H1 (cell line): ENCODE data around the gene SBF2. TPM values are rescaled to one million over a fixed set of nuclear protein-coding genes. Genes with fewer than 3 reads are reported as not detected.

ENCODE experiments used
- CTCF ChIA-PET: fragments of 300-600 bp; sonication (Branson Sonifier 250); formaldehyde crosslinking; loops from one replicate; lab custom pipeline; 2021; ENCODE audit not compliant: partially characterized antibody; lab: Charles Lee
- POLR2A ChIA-PET: fragments of 300-600 bp; sonication (Branson Sonifier 250); formaldehyde crosslinking; loops from one replicate; lab custom pipeline; 2021; ENCODE audit warnings: inconsistent platforms; ENCODE audit not compliant: partially characterized antibody; lab: Charles Lee
- DNase-seq, 2 experiments: peaks; one replicate each; pipeline versions ENCODE4 v3.0.0 to v3.0.0-alpha.2; 2010 to 2022; ENCODE audit warnings: low spot score in 2 of 2, low read depth in 1 of 2, mixed read lengths in 1 of 2
- FAIRE-seq: peaks from 2 replicates; lab custom pipeline; 2011; peaks lifted over from hg19 to GRCh38; lab: Jason Lieb, UNC
- H2AFZ ChIP-seq: 2 replicates; pipeline ENCODE4 v1.8.1; 2012; ENCODE audit warnings: low read length, inconsistent platforms
- H2AK5ac ChIP-seq: 2 replicates; pipeline ENCODE4 v1.6.1; 2013; ENCODE audit warnings: low read depth, low read length
- H2BK120ac ChIP-seq: replicated peaks from 2 replicates; pipeline ENCODE3; 2013; ENCODE audit warnings: low read depth, low read length, inconsistent platforms
- H2BK12ac ChIP-seq: 2 replicates; pipeline ENCODE4 v1.6.1; 2013; ENCODE audit warnings: low read depth, low read length
- H2BK15ac ChIP-seq: 2 replicates; pipeline ENCODE4 v1.6.1; 2013; ENCODE audit warnings: low read length
- H2BK20ac ChIP-seq: 2 replicates; pipeline ENCODE4 v1.6.1; 2013; ENCODE audit warnings: low read length
- H2BK5ac ChIP-seq: 2 replicates; pipeline ENCODE4 v1.6.1; 2013; ENCODE audit warnings: low read depth, low read length
- H3K14ac ChIP-seq: 2 replicates; pipeline ENCODE4 v1.6.1; 2013; ENCODE audit warnings: inconsistent platforms; ENCODE audit not compliant: insufficient read length
- H3K18ac ChIP-seq: 2 replicates; pipeline ENCODE4 v1.6.1; 2013; ENCODE audit warnings: low read length; ENCODE audit errors: extremely low read depth
- H3K23ac ChIP-seq: 2 replicates; pipeline ENCODE4 v1.6.1; 2013; ENCODE audit warnings: inconsistent platforms; ENCODE audit not compliant: insufficient read length
- H3K23me2 ChIP-seq: 2 replicates; pipeline ENCODE4 v1.6.1; 2013; ENCODE audit warnings: low read depth, low read length
- H3K27ac ChIP-seq: 2 replicates; pipeline ENCODE4 v1.6.1; 2011; ENCODE audit warnings: low read depth, low read length, inconsistent platforms
- H3K27me3 ChIP-seq, 4 experiments: replicated peaks in 1 of 4; 1 replicate in 1 of 4; 2 replicates in 3 of 4; pipeline versions ENCODE4 v1.6.1 to v1.8.1; 2011 to 2013; ENCODE audit warnings: low read length in 3 of 4, mild to moderate bottlenecking in 3 of 4, inconsistent platforms in 2 of 4, mixed read lengths in 2 of 4, moderate library complexity in 1 of 4; ENCODE audit not compliant: control insufficient read depth in 3 of 4, insufficient read depth in 3 of 4; ENCODE audit errors: extremely low read depth in 1 of 4
- H3K36me3 ChIP-seq, 4 experiments: 2 replicates each; pipeline versions ENCODE4 v1.6.1 to v1.8.1; 2011 to 2013; ENCODE audit warnings: mild to moderate bottlenecking in 4 of 4, low read length in 3 of 4, moderate library complexity in 2 of 4, control low read depth in 1 of 4, inconsistent platforms in 1 of 4; ENCODE audit not compliant: insufficient read depth in 4 of 4, control insufficient read depth in 2 of 4
- H3K4ac ChIP-seq: replicated peaks from 2 replicates; pipeline ENCODE3; 2013; ENCODE audit warnings: low read length, low read depth, mixed read lengths, inconsistent platforms; ENCODE audit not compliant: insufficient read length
- H3K4me1 ChIP-seq, 4 experiments: replicated peaks in 1 of 4; 1 replicate in 1 of 4; 2 replicates in 3 of 4; pipeline versions ENCODE4 v1.6.1 to v1.8.1; 2011 to 2013; ENCODE audit warnings: low read length in 3 of 4, inconsistent platforms in 2 of 4, mixed read lengths in 1 of 4; ENCODE audit not compliant: insufficient read depth in 4 of 4, control insufficient read depth in 3 of 4
- H3K4me2 ChIP-seq, 2 experiments: 2 replicates each; pipeline versions ENCODE4 v1.6.1 to v1.8.1; 2011 to 2013; ENCODE audit warnings: low read depth in 2 of 2, low read length in 2 of 2, control low read depth in 1 of 2, inconsistent platforms in 1 of 2, mild to moderate bottlenecking in 1 of 2; ENCODE audit not compliant: insufficient read depth in 1 of 2
- H3K4me3 ChIP-seq, 4 experiments: fragments of 200-600, 300-600 bp in 1 of 4; sonication (generic), shearing (Covaris generic), sonication (Bioruptor Twin) in 1 of 4; 2 replicates each; pipeline versions ENCODE4 v1.5.1 to v1.8.1; 2011 to 2016; ENCODE audit warnings: low read length in 4 of 4, low read depth in 3 of 4, control low read depth in 2 of 4, inconsistent platforms in 2 of 4, mild to moderate bottlenecking in 2 of 4, mixed read lengths in 1 of 4, moderate library complexity in 1 of 4; ENCODE audit not compliant: insufficient read depth in 2 of 4; ENCODE audit errors: extremely low read depth in 1 of 4
- H3K56ac ChIP-seq: replicated peaks from 2 replicates; pipeline ENCODE3; 2013; ENCODE audit warnings: low read depth, mild to moderate bottlenecking, mixed read lengths, low read length, inconsistent platforms; ENCODE audit not compliant: insufficient read length
- H3K79me1 ChIP-seq: 2 replicates; pipeline ENCODE4 v1.6.1; 2013; ENCODE audit warnings: low read depth, low read length, control low read depth
- H3K79me2 ChIP-seq, 2 experiments: 2 replicates each; pipeline versions ENCODE4 v1.6.1 to v1.8.1; 2012 to 2013; ENCODE audit warnings: low read length in 2 of 2, mild to moderate bottlenecking in 2 of 2, inconsistent platforms in 1 of 2; ENCODE audit not compliant: insufficient read depth in 2 of 2, control insufficient read depth in 1 of 2
- H3K9ac ChIP-seq, 4 experiments: replicated peaks in 1 of 4; 1 replicate in 1 of 4; 2 replicates in 3 of 4; pipeline versions ENCODE4 v1.6.1 to v1.8.1; 2011 to 2013; ENCODE audit warnings: low read depth in 3 of 4, low read length in 3 of 4, control low read depth in 2 of 4, mild to moderate bottlenecking in 2 of 4, moderate library complexity in 2 of 4, inconsistent platforms in 1 of 4; ENCODE audit errors: extremely low read depth in 1 of 4
- H3K9me3 ChIP-seq, 2 experiments: 2 replicates each; pipeline versions ENCODE4 v1.6.1 to v1.8.1; 2012 to 2013; ENCODE audit warnings: mild to moderate bottlenecking in 2 of 2, moderate library complexity in 2 of 2, control low read depth in 1 of 2, inconsistent platforms in 1 of 2, low read depth in 1 of 2, low read length in 1 of 2, mixed read lengths in 1 of 2; ENCODE audit not compliant: insufficient read depth in 2 of 2
- H4K20me1 ChIP-seq, 2 experiments: replicated peaks in 1 of 2; 2 replicates each; pipeline versions ENCODE3 to v1.8.1; 2011 to 2013; ENCODE audit warnings: inconsistent platforms in 2 of 2, low read length in 2 of 2, mild to moderate bottlenecking in 1 of 2; ENCODE audit not compliant: insufficient read depth in 2 of 2, control insufficient read depth in 1 of 2
- H4K5ac ChIP-seq: 2 replicates; pipeline ENCODE4 v1.6.1; 2013; ENCODE audit warnings: low read length, low read depth, mixed read lengths, inconsistent platforms; ENCODE audit not compliant: insufficient read length
- H4K8ac ChIP-seq: 2 replicates; pipeline ENCODE4 v1.8.0; 2013; ENCODE audit warnings: mild to moderate bottlenecking, moderate library complexity, low read length, inconsistent platforms; ENCODE audit not compliant: insufficient read depth; ENCODE audit errors: extremely low read depth
- H4K91ac ChIP-seq: replicated peaks from 2 replicates; pipeline ENCODE3; 2013; ENCODE audit warnings: low read length, mixed read lengths, inconsistent platforms; ENCODE audit not compliant: insufficient read length
- ASH2L ChIP-seq: fragments of 200-600, 300-600 bp; sonication (generic); IDR thresholded peaks from one replicate; pipeline ENCODE4 v1.7.1; 2017; ENCODE audit warnings: low read length
- BCL11A ChIP-seq, 2 experiments: IDR thresholded peaks; one replicate each; pipeline ENCODE4 v1.6.1; 2011; ENCODE audit warnings: low read depth in 2 of 2, low read length in 2 of 2, mild to moderate bottlenecking in 2 of 2
- CREB1 ChIP-seq: IDR thresholded peaks from 2 replicates; pipeline ENCODE4 v1.6.1; 2012; ENCODE audit warnings: inconsistent platforms
- EGR1 ChIP-seq: IDR thresholded peaks from 2 replicates; pipeline ENCODE4 v1.6.1; 2011; ENCODE audit warnings: low read depth, low read length, borderline replicate concordance
- EZH2 ChIP-seq: fragments of 200-600 bp; sonication (generic); IDR thresholded peaks from 2 replicates; pipeline ENCODE4 v1.7.1; 2012; ENCODE audit warnings: low read depth, mild to moderate bottlenecking, moderate library complexity, low read length, inconsistent platforms; ENCODE audit not compliant: severe bottlenecking
- HDAC6 ChIP-seq: IDR thresholded peaks from one replicate; pipeline ENCODE4 v1.7.1; 2012; ENCODE audit warnings: low read depth, mild to moderate bottlenecking, inconsistent platforms, low read length, moderate library complexity
- KDM4A ChIP-seq: IDR thresholded peaks from one replicate; pipeline ENCODE4 v1.7.1; 2012; ENCODE audit warnings: low read depth, mild to moderate bottlenecking, moderate library complexity, low read length, inconsistent platforms; ENCODE audit not compliant: severe bottlenecking
- POLR2A ChIP-seq, 2 experiments: IDR thresholded peaks; 1 replicate in 1 of 2; 2 replicates in 1 of 2; pipeline ENCODE4 v1.6.1; 2011; ENCODE audit warnings: low read depth in 2 of 2, low read length in 2 of 2, mild to moderate bottlenecking in 2 of 2; ENCODE audit errors: control extremely low read depth in 1 of 2
- RAD21 ChIP-seq, 2 experiments: IDR thresholded peaks in 1 of 2; conservative IDR thresholded peaks in 1 of 2; 2 replicates each; pipeline ENCODE4 v1.6.1; 2011; ENCODE audit warnings: low read depth in 2 of 2, low read length in 2 of 2, improper control_type of control experiment in 1 of 2, inconsistent platforms in 1 of 2, mild to moderate bottlenecking in 1 of 2, moderate library complexity in 1 of 2
- RFX5 ChIP-seq: IDR thresholded peaks from 2 replicates; pipeline ENCODE4 v1.6.1; 2011; ENCODE audit warnings: low read depth, low read length, improper control_type of control experiment, borderline replicate concordance
- SP1 ChIP-seq: IDR thresholded peaks from 2 replicates; pipeline ENCODE4 v1.6.1; 2011; ENCODE audit warnings: low read depth, low read length
- SP2 ChIP-seq: IDR thresholded peaks from 2 replicates; pipeline ENCODE4 v1.6.1; 2012; ENCODE audit warnings: mild to moderate bottlenecking, low read length, inconsistent platforms
- YY1 ChIP-seq: IDR thresholded peaks from 2 replicates; pipeline ENCODE4 v1.6.1; 2011; ENCODE audit warnings: low read depth, mild to moderate bottlenecking, low read length
- WGBS, 2 experiments: shearing (Covaris generic) in 1 of 2; methylation state at CpG; one replicate each; pipeline versions ENCODE4 v1.1.6 to v1.1.7; 2013 to 2015; ENCODE audit warnings: low lambda C conversion rate in 2 of 2, mixed read lengths in 2 of 2, inconsistent platforms in 1 of 2, low coverage in 1 of 2, missing lambda C conversion rate in 1 of 2; ENCODE audit not compliant: insufficient replicate concordance in 2 of 2, insufficient coverage in 1 of 2, insufficient read length in 1 of 2; ENCODE audit errors: extremely low coverage in 1 of 2, missing lambda C conversion rate in 1 of 2; 5-methylcytosine and 5-hydroxymethylcytosine counted together
- polyA plus RNA-seq, 7 experiments: library from polyadenylated mRNA; depleted of rRNA in 3 of 7; stranded (reverse) in 5 of 7; unstranded in 2 of 7; fragments of >200 nt in 5 of 7; fragments of 200-250 nt in 2 of 7; gene quantifications; 1 replicate in 5 of 7; 2 replicates in 1 of 7; 4 replicates in 1 of 7; pipeline versions ENCODE4 v1.2.1 to v1.2.3, GENCODE V29; 2011 to 2013; ENCODE audit warnings: missing spikeins in 2 of 7, mixed read lengths in 2 of 7
- total RNA-seq: library from RNA; stranded (reverse); fragmentation: NEBNext Ultra II Directional; extraction: Animal tissue kit (Norgen Biotek cat#: 25700); gene quantifications from 2 replicates; pipeline ENCODE4 v1.2.1, GENCODE V29; 2021
- TF ChIP-seq, protein P1 (sequence below): IDR thresholded peaks from 2 replicates; pipeline ENCODE4 v1.6.1; 2011; ENCODE audit warnings: low read length, improper control_type of control experiment

SBF2 gene
- total and polyA plus RNA-seq, 2 of the 8 experiments (the other 6 are each of a cell fraction or from before 2014, with no cell fraction given): 36.7 to 50.5 TPM

DNA sequence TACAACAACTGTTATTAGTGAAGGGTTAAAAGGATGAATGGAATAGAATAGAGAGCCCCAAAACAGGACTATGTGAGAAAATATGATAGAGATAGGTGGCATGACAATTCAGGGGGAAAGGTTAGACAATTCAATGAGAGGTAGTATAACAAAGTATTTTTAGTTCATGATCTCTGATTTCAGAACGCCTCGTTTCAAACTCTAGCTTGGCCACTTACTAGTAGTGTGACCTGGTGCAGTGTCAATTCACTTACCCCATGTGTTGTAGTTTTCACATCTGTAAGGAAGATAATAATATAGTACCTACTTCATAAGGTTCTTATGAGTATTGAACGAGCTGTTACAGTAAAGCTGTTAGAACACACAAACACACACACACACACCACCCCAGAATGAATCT lies 322.1 kb downstream of the SBF2 start:
- Histone ChIP-seq H3K14ac (no peak overlapping the region), H3K4me3 (no peak overlapping the region), H3K79me2 (no peaks in the 10 kb centered on the region), H3K4ac (no peak overlapping the region), H4K8ac (no peak overlapping the region), H4K91ac (peak overlapping the region; percentile 17), H3K18ac (no peak overlapping the region), H2BK5ac (no peak overlapping the region), H3K4me2 (no peak overlapping the region), H2BK15ac (no peak overlapping the region), H4K20me1 (no peaks in the 10 kb centered on the region), H3K23ac (no peak overlapping the region), H2BK120ac (no peak overlapping the region), H2BK20ac (no peak overlapping the region), H2AK5ac (no peak overlapping the region), H3K23me2 (no peaks in the 10 kb centered on the region), H3K27me3 (no peaks in the 10 kb centered on the region), H3K56ac (no peak overlapping the region), H3K9ac (no peak overlapping the region)
- no peak for FAIRE-seq
- CTCF ChIA-PET: interaction anchor here (1.0 to 3.8 kb wide), 14 partner anchors 12 to 437 kb away, joined by 3 to 23 read pairs (median 6); no protein-coding TSS in a partner anchor
- POLR2A ChIA-PET: no interaction called here
- WGBS, 2 experiments: 86% methylated on average over 3 of the region's 3 CpGs; no CpG with 5 or more reads in 1 of the 2 experiments
- TF ChIP-seq EGR1: no peak
- no peak for TF ChIP-seq HDAC6
- TF ChIP-seq RAD21 (IDR thresholded peaks at IDR 0.05 in 1 of 2, conservative IDR thresholded peaks at IDR 0.05 in 1 of 2; ENCODE audit: low read depth in 2 of 2, low read length in 2 of 2): no peak
- TF ChIP-seq SP1: no peak
- no peak for TF ChIP-seq ASH2L
- TF ChIP-seq, protein P1, sequence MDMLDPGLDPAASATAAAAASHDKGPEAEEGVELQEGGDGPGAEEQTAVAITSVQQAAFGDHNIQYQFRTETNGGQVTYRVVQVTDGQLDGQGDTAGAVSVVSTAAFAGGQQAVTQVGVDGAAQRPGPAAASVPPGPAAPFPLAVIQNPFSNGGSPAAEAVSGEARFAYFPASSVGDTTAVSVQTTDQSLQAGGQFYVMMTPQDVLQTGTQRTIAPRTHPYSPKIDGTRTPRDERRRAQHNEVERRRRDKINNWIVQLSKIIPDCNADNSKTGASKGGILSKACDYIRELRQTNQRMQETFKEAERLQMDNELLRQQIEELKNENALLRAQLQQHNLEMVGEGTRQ: no peak
- TF ChIP-seq YY1: no peak
- TF ChIP-seq POLR2A (IDR thresholded peaks at IDR 0.05; ENCODE audit: control extremely low read depth in 1 of 2, low read depth in 2 of 2, low read length in 2 of 2): no peak
- TF ChIP-seq KDM4A: no peak
- no peak for TF ChIP-seq EZH2
- TF ChIP-seq CREB1: no peak
- TF ChIP-seq BCL11A (IDR thresholded peaks at IDR 0.05; ENCODE audit: low read depth in 2 of 2, low read length in 2 of 2): no peak
- TF ChIP-seq RFX5: no peak
- no peak for TF ChIP-seq SP2
- TF ChIP-seq, all 59 proteins: peak for 0
- Histone ChIP-seq H2AFZ (no peak overlapping the region), H3K79me1 (no peaks in the 10 kb centered on the region), H3K9me3 (no peaks in the 10 kb centered on the region), H4K5ac (no peak overlapping the region), H2BK12ac (no peak overlapping the region), H3K27ac (no peak overlapping the region), H3K36me3 (no peaks in the 10 kb centered on the region; a peak in 1 of 8 replicates), H3K4me1 (peaks cover 0 to 8% (median 5%) of the 10 kb centered on the region in 4 experiments; a peak in 4 of 7 replicates)
- no peak for DNase-seq
